Activated B cell treated with CpG ODN at 0.5 μM for 24 hours (primary cell): Measurements from ENCODE around the gene IQSEC1. TPM values are rescaled to one million over a fixed set of nuclear protein-coding genes. Genes with fewer than 3 reads are reported as not detected.
A peak's percentile ranks its signal among the peaks of the same experiment; 100 is the strongest.

Experiments used
- ATAC-seq: fragments of 200-7000 bp; cut with Tn5 transposase; one replicate; pipeline ENCODE4 v1.10.0; 2021; ENCODE audit warnings: low read depth, mild to moderate bottlenecking, moderate library complexity
- CTCF ChIA-PET: fragments of 350-600 bp; sonication (Branson Sonifier 250); formaldehyde crosslinking; loops from one replicate; lab custom pipeline; 2021; ENCODE audit warnings: antibody characterized with exemption; lab: Charles Lee
- POLR2A ChIA-PET: fragments of 350-600 bp; sonication (Branson Sonifier 250); formaldehyde crosslinking; loops from one replicate; lab custom pipeline; 2021; ENCODE audit warnings: antibody characterized with exemption; lab: Charles Lee
- DNase-seq: peaks from one replicate; pipeline ENCODE4 v3.0.0; 2022
- H3K27ac Mint-ChIP-seq: one replicate; pipeline ENCODE4 v1.8.0; 2020; ENCODE audit warnings: mixed read lengths
- H3K27me3 Mint-ChIP-seq: one replicate; pipeline ENCODE4 v1.8.0; 2021; ENCODE audit warnings: mixed read lengths
- H3K36me3 Mint-ChIP-seq: one replicate; pipeline ENCODE4 v1.8.0; 2021; ENCODE audit warnings: low read depth, mixed read lengths
- H3K4me1 Mint-ChIP-seq: one replicate; pipeline ENCODE4 v1.8.0; 2021; ENCODE audit warnings: mixed read lengths
- H3K4me3 Mint-ChIP-seq: one replicate; pipeline ENCODE4 v1.8.0; 2020; ENCODE audit warnings: mild to moderate bottlenecking, mixed read lengths
- H3K9me3 Mint-ChIP-seq: one replicate; pipeline ENCODE4 v1.8.0; 2020; ENCODE audit warnings: mixed read lengths
- CTCF ChIP-seq: fragments of 200-600 bp; IDR thresholded peaks from one replicate; pipeline ENCODE4 v1.8.0; 2022; ENCODE audit warnings: antibody characterized with exemption, mild to moderate bottlenecking
- intact Hi-C: fragments of 100-400 bp; cut with micrococcal nuclease; formaldehyde crosslinking; loops from one replicate; pipeline ENCODE4 v1.15.1; 2024
- total RNA-seq: library from RNA; stranded (reverse); gene quantifications from 2 replicates; pipeline ENCODE4 v1.2.3, GENCODE V29; 2022

Gene IQSEC1
- total RNA-seq, 1 donor from 2014 or later = 296 TPM

DNA sequence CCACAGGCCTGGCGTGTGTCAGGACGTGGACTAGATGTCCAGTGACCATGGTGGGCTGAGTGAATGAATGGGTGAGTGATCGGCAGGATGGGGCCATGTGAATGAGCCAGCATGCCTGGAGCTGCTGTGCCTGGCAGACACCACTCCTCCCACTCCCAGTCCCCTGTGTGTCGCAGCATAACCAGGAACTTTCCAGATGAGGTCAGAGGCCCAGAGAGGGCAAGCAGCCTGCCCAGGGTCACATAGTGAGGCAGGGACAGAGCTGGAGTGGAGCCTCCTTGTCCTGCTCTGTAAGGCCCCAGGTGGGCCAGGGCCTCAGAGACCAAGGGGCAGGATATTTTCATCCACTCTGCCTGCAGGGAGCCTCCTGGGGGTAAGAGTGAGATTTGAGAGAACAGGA lies 6.4 kb downstream of the IQSEC1 start:
- H3K9me3 Mint-ChIP-seq = no peaks in the 10 kb centered on the region
- DNase-seq = no peak
- CTCF ChIA-PET = interaction anchor here (2.7 kb wide), 1 partner anchor 25 kb away, joined by 12 read pairs; no protein-coding TSS in a partner anchor

GRCh38 chr3:13066236-13066635 lies 7.0 kb downstream of the IQSEC1 start:
- no peaks in the 10 kb centered on the region for H3K27me3 Mint-ChIP-seq
- ChIA-PET CTCF (interaction anchor here (2.7 kb wide), 1 partner anchor 26 kb away, joined by 12 read pairs; no protein-coding TSS in a partner anchor), POLR2A (interaction anchor here (0.7 to 2.9 kb wide), 7 partner anchors 15 to 51 kb away, joined by 3 to 14 read pairs (median 7); no protein-coding TSS in a partner anchor)
- peak; percentile 21 for ATAC-seq
- DNase-seq = no peak
- H3K4me3 Mint-ChIP-seq = peak overlapping the region; percentile 65
- H3K4me1 Mint-ChIP-seq = peaks cover 74% of the 10 kb centered on the region
- peaks cover 5% of the 10 kb centered on the region for H3K36me3 Mint-ChIP-seq
- no peaks in the 10 kb centered on the region for H3K9me3 Mint-ChIP-seq
- intact Hi-C loops = no loop called here
- no peak for TF ChIP-seq CTCF
- peak overlapping the region; percentile 89 for H3K27ac Mint-ChIP-seq

More for the DNA sequence above, 6.4 kb downstream of the IQSEC1 start:
- ATAC-seq = no peak
- TF ChIP-seq CTCF = no peak
- Mint-ChIP-seq H3K4me3 (no peak overlapping the region), H3K36me3 (peaks cover 5% of the 10 kb centered on the region), H3K4me1 (peaks cover 80% of the 10 kb centered on the region), H3K27me3 (no peaks in the 10 kb centered on the region), H3K27ac (peak overlapping the region; percentile 89)
- POLR2A ChIA-PET = interaction anchor here (1.1 to 2.9 kb wide), 5 partner anchors 18 to 51 kb away, joined by 5 to 14 read pairs (median 7); no protein-coding TSS in a partner anchor
- intact Hi-C loops = no loop called here

GRCh38 chr3:13065727-13066126 lies 7.5 kb downstream of the IQSEC1 start:
- POLR2A ChIA-PET = interaction anchor here (0.7 to 2.9 kb wide), 7 partner anchors 15 to 50 kb away, joined by 3 to 14 read pairs (median 7); no protein-coding TSS in a partner anchor
- Mint-ChIP-seq H3K36me3 (peaks cover 5% of the 10 kb centered on the region), H3K27ac (peak overlapping the region; percentile 89), H3K9me3 (no peaks in the 10 kb centered on the region), H3K4me3 (peak overlapping the region; percentile 65), H3K27me3 (no peaks in the 10 kb centered on the region), H3K4me1 (peaks cover 70% of the 10 kb centered on the region)
- intact Hi-C loops = no loop called here
- DNase-seq (no peak), ATAC-seq (no peak)
- CTCF ChIA-PET = interaction anchor here (2.7 kb wide), 1 partner anchor 26 kb away, joined by 12 read pairs; no protein-coding TSS in a partner anchor
- TF ChIP-seq CTCF = no peak

DNA sequence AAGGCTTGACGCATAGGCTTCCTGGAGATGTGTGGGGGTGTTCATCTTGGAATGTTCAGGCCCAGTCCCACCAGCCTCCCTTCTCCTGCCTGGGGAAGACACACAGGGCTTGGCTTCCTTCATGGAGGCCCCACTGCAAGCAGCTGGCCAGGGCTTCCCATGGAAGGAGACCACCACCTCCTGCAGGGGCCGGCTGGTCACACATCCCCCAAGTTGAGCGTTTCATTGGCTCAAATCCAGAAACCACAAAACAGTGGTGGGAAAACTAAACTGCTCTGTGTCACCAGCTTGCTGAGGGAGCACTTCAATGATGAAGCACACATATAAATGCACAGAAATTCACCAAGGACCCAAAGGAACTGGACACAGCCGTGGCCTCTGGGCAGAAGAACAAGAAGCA lies 8.3 kb downstream of the IQSEC1 start:
- Mint-ChIP-seq H3K4me1 (peaks cover 64% of the 10 kb centered on the region), H3K27ac (peak overlapping the region; percentile 89), H3K36me3 (peaks cover 8% of the 10 kb centered on the region), H3K27me3 (no peaks in the 10 kb centered on the region), H3K9me3 (no peaks in the 10 kb centered on the region), H3K4me3 (no peak overlapping the region)
- no peak for TF ChIP-seq CTCF
- ChIA-PET CTCF (interaction anchor here (1.0 to 2.7 kb wide), 2 partner anchors 15 to 27 kb away, joined by 4 to 12 read pairs; no protein-coding TSS in a partner anchor), POLR2A (interaction anchor here (0.7 to 2.9 kb wide), 2 partner anchors 18 to 44 kb away, joined by 3 to 14 read pairs; no protein-coding TSS in a partner anchor)
- ATAC-seq (no peak), DNase-seq (no peak)
- intact Hi-C loops = no loop called here

DNA sequence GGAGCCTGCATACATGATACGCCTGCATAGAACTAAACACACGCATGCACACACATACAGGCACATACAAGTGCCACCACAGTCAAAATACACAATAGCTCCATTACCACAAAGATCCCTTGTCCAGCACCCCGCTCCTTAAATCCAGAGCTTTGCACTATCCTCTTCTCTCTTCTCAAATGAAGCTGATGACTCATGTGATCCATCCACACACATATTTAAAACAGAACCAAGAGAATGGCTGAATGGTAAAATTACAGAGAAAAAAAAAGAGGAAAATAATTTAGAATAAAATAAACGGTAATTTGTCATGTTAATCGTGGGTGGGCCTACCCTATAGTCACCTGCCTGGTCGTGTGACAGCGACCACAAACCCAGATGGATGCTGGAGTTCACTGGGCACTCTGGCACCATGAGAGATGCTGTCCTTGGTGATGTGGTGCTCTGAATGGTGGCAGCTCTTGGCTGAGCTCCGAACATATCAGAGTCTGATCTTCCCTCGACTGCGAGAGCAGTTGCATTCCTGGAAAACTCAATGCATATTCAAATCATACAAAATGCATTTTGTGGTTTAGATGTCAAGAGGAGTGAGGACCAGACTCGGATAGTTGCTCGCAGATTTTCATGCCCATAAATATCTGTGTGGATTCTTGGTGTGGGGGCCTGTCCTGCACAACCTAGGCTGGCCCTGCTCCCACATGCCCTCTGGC lies 8.9 kb downstream of the IQSEC1 start:
- Mint-ChIP-seq H3K27ac (no peak overlapping the region), H3K4me1 (peaks cover 62% of the 10 kb centered on the region), H3K4me3 (no peak overlapping the region), H3K36me3 (peaks cover 13% of the 10 kb centered on the region), H3K27me3 (no peaks in the 10 kb centered on the region), H3K9me3 (no peaks in the 10 kb centered on the region)
- ChIA-PET POLR2A (interaction anchor here (0.5 to 2.9 kb wide), 5 partner anchors 18 to 371 kb away, joined by 3 to 14 read pairs (median 3); no protein-coding TSS in a partner anchor), CTCF (interaction anchor here (1.0 to 2.7 kb wide), 2 partner anchors 14 to 28 kb away, joined by 4 to 12 read pairs; no protein-coding TSS in a partner anchor)
- intact Hi-C loops = no loop called here
- no peak for TF ChIP-seq CTCF
- no peak for ATAC-seq
- DNase-seq = no peak
